NCI-H460 (cell line): ENCODE data around the gene KBTBD4. TPM values are rescaled to one million over a fixed set of nuclear protein-coding genes. Genes with fewer than 3 reads are reported as not detected.
A peak's percentile ranks its signal among the peaks of the same experiment; 100 is the strongest.

ENCODE experiments used
- DNase-seq: peaks from one replicate; pipeline ENCODE4 v3.0.0-alpha.2; 2016; ENCODE audit warnings: low read depth; ENCODE audit errors: extremely low read depth
- polyA plus RNA-seq: library from polyadenylated mRNA; depleted of rRNA; stranded (reverse); fragments of >200 nt; gene quantifications from 2 replicates; pipeline ENCODE4 v1.2.3, GENCODE V29; 2014; cell fraction: nucleus; rRNA removed
- total RNA-seq: library from RNA; depleted of rRNA; stranded (reverse); fragments of >200 nt; shearing (Covaris generic); gene quantifications from 2 replicates; pipeline ENCODE4 v1.2.3, GENCODE V29; 2014; rRNA removed

Gene KBTBD4
- total RNA-seq = 10.2 and 10.9 TPM in 2 replicates
- polyA plus RNA-seq = 9.4 and 15.5 TPM in 2 replicates

- DNase-seq = peak; percentile 76
These were observed at the start of gene KBTBD4, which contains the start of gene NDUFS3 for GRCh38 chr11:47578524-47579494. Gene KBTBD4, minus strand, starts transcription at chr11:47578970. Its CDS starts 19 bp downstream, at chr11:47578951. Gene NDUFS3, plus strand, starts transcription at chr11:47579074. Its CDS starts 18 bp downstream, at chr11:47579092.

DNA sequence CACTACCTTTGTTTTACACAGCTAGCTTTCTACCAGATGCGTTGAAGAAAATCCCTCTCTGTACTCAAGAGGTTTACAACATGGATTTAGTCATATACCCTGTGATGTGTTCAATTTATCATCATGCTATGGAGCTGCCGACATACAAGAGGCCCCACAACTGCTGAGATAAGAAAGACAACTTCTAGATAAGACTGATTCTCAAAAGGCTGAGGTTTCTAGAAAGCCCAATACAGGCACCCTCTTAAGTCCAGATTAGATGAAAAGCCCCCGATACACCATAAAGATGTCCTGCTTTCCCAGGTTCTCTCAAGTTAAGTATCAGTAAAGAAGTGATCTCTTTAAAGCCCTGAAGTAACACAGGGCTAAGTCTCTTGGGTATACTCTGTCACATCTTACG is 49.3 kb upstream of the KBTBD4 start:
- DNase-seq = no peak

GRCh38 chr11:47626234-47626633 is 47.5 kb upstream of the KBTBD4 start:
- no peak for DNase-seq

DNA sequence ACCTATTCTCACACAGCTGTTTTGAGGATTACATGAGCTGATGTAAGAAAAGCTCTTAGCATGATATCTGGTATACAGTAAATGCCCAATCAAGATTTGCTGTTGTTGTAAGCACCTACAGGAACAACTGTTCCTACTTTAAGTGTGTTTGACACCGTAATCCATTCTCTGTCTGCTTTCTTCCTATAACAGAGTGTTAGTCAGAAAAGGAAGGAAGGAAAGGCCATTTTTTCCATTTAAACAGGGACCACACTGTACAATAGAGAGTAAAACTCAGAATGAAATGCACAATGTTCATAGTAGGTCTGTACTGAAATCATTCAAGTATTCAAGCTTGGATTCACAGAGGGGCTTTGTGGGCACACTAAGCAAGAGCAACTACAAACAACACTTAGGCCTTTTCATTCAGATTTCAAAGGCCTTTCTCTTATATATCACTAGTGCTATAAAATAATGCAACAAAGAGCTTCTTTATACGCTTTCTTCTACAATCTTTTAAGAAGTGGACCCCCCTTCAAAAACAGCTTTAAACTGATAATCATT is 42.1 kb upstream of the KBTBD4 start:
- no peak for DNase-seq

GRCh38 chr11:47617417-47617809 is 38.6 kb upstream of the KBTBD4 start:
- no peak for DNase-seq

DNA sequence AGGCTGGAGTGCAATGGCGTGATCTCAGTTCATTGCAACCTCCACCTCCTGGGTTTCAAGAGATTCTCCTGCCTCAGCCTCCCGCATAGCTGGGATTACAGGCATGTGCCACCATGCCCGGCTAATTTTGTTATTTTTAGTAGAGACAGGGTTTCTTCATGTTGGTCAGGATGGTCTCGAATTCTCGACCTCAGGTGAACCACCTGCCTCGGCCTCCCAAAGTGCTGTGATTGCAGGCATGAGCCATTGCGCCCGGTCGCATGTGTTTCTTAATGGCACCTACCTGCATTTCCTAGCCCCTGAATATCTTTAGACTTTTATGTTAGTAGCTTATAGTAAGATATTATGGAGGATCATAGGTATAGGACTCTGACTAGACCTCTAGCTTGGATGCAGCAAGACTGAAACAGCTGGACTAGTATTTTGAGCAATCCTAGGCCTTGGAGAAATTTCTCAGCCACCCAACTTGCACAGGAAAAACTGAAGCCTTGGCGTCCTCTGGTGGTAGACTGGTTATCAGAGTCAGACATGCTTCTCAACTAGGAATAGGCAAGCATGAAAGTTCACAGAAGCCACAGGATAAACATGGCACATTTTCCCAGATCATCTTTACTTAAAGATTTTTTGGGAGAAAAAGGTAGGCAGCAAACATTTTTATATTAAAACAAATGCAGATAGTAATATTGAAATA is 38.1 kb upstream of the KBTBD4 start:
- DNase-seq = peak; percentile 17

- DNase-seq = no peak
These were observed 36.5 kb upstream of the KBTBD4 start for GRCh38 chr11:47615249-47615648.

DNA sequence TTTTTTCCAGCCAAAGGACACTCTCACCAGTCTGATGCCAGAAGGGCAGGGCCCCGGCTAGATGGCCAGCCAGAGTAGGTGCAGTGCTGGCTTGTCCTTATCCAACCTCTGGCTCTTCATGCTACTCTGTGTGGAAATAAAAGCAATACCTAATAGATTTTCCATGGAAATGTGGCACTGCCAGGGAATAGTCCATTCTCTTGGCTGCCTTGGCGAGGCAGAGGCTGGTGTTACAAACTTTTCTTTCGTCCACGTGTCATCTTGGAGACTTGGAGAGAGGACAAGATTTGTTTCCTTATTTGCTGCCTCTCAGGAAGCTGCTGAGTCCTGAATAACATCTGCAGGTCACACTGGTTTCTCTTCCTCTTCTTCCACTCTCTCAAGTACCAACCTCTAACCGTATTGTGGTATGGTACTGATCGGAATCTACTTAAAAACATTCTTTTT is 32.6 kb upstream of the KBTBD4 start:
- DNase-seq = no peak

DNA sequence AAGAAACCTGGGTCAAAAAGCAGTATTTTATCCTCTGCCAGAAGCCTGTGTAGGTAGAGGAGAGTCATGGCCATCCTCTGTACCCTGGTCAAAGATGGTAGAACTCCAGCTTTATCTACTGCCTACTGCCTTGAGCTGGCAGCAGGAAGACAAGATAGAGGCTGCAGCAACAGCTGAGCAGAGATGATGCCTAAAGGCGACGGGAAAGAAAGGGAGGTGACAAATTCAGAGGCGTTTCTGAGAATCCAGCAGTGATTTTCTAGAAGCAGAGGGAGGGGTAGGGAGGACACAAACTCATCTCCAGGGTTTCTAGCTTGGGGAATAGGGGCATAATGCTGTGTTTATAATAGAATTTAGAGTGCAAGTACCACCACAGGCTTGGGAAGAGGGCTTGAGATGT is 30.9 kb upstream of the KBTBD4 start:
- DNase-seq = no peak

DNA sequence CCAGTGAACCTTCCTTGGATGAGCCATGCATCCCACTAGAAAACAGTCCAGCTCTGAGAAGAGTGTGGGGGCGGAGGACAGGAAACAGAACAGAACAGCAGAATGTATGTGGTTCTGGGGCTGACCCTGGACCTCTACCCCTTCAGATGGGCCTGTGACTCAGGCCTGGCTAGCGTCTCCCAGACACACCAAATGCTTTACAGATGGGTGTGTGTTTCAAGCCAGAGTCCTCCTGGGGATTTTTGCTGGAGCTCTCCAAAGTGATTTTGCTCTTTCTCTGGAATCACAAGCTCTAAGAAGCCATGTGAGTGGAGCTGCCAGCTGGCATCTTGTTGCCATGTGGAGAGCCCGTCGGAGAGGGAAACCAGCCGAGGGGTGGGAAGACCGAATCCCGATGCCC is 28.6 kb upstream of the KBTBD4 start:
- no peak for DNase-seq

GRCh38 chr11:47606731-47607130 is 28.0 kb upstream of the KBTBD4 start:
- no peak for DNase-seq

GRCh38 chr11:47605921-47606320 is 27.2 kb upstream of the KBTBD4 start:
- DNase-seq = no peak

DNA sequence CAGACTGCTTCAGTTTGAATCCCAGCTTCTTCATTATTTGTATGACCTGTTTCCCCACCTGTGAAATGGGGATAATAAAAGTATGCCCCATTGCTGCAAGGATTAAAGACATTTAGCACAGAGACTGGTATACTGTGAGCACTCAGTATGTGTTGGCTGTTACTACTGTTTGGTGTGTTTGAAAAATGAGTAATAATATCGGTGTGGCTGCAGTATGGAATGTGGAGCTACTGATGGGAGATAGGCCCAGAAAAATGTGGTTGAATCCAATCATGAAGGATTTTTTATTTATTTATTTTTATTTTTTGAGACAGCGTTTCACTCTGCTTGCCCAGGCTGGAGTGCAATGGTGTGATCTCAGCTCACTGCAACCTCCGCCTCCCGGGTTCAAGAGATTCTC is 24.5 kb upstream of the KBTBD4 start:
- no peak for DNase-seq

DNA sequence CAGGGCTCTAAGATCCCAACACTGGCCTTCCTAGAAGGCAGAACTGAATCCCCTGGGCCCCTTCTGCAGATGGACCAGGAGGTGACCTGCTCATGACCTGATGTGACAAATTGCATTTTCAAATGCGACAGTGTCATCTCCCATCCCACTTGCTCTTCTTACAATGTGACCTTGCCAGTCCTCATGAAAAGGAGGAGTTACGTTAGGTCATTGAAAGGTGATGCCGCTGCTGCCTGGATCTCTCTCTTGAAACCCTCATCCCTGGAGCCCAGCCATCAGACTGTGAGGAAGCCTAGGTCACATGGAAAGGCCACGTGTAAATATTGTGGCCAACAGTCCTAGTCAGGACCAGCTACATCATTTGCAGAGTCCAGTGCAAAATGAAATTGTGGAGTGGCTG is 21.1 kb upstream of the KBTBD4 start:
- DNase-seq = no peak

DNA sequence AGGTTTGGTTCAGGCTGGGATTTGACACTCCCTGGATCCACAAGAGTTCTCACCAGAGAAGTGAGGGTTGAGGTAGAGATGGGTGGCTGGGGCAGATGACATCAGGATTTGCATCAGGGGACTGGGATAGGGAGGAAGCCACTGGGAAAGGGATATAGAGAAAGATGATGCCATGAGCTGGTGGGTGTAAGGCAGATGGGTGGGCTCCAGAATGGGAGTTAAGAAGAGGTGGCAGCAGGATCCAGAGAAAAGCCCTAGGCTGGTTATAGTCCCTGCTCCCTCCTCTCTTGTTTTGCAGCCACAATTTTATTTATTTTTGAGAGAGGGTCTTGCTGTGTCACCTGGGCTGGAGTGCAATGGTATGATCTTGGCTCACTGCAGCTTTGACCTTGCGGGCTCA is 17.2 kb upstream of the KBTBD4 start:
- no peak for DNase-seq

DNA sequence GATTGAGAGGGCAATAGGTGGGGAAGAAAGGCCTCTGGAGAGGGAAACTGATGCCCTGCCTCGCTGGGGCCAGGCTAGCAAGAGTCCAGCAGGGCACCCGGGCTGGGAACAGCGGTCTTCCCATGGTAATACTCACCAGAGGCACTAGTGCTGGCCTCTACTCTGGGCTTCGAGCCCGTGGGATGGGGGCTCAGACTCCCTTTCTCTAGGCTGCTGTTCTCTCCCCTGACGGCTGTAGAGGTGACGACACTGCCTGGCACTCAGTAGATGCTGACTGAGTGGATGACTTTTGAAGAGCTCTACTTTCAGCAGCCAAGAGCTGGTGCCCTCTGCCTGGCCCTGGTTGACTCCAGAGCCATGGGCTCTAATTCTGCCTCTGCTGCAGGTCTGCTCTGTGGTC is 16.3 kb upstream of the KBTBD4 start:
- no peak for DNase-seq

- DNase-seq = no peak
These were observed 15.4 kb upstream of the KBTBD4 start, which contains the start of gene C1QTNF4 for GRCh38 chr11:47593934-47594855. Gene C1QTNF4, minus strand, starts transcription at chr11:47594411. Its CDS starts 3,601 bp downstream, at chr11:47590810.

- DNase-seq = no peak
These were observed 14.7 kb upstream of the KBTBD4 start for GRCh38 chr11:47593492-47593933.

- no peak for DNase-seq
These were observed 14.2 kb upstream of the KBTBD4 start for GRCh38 chr11:47592970-47593369.

- no peak for DNase-seq
These were observed 13.5 kb upstream of the KBTBD4 start for GRCh38 chr11:47592251-47592650.
